Hepatocyte (in vitro differentiated cells): ENCODE results near the gene SLAMF8.

Experiments used
- EZH2 ChIP-seq: fragments of 200-600 bp; sonication (generic); IDR thresholded peaks from 2 replicates; pipeline ENCODE4 v1.6.1; 2016; ENCODE audit warnings: antibody characterized with exemption, mild to moderate bottlenecking, borderline replicate concordance
- EZH2phosphoT487 ChIP-seq: fragments of 200-600 bp; sonication (generic); IDR thresholded peaks from one replicate; pipeline ENCODE4 v1.6.1; 2018; ENCODE audit warnings: antibody characterized with exemption, mild to moderate bottlenecking, low read depth, moderate library complexity; ENCODE audit not compliant: unreplicated experiment, severe bottlenecking
- TF ChIP-seq, protein P1 (sequence below): fragments of 200-600 bp; sonication (generic); IDR thresholded peaks from 2 replicates; pipeline ENCODE4 v1.5.1; 2016; ENCODE audit warnings: antibody characterized with exemption, mild to moderate bottlenecking; ENCODE audit not compliant: poor library complexity

DNA sequence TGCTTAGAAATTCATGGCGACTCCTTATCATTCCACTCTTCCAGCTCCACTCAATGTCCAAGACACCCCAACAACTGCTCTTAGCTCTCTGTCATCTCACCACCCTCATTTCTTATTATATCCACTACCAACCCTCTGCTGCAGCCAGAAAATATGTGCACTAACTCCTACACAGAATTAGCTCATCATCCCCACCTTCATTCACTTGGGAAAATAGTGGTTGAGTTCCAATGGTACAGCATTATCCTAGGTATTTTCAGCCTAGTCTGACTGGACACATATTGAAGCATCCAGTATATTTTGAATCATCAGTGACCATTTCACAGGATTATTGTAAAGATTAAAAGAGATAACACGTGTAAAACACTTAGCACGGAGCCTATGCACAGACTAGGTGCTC, 52.5 kb downstream of the SLAMF8 start:
- TF ChIP-seq EZH2 (no peak), EZH2phosphoT487 (no peak)
- TF ChIP-seq, protein P1, sequence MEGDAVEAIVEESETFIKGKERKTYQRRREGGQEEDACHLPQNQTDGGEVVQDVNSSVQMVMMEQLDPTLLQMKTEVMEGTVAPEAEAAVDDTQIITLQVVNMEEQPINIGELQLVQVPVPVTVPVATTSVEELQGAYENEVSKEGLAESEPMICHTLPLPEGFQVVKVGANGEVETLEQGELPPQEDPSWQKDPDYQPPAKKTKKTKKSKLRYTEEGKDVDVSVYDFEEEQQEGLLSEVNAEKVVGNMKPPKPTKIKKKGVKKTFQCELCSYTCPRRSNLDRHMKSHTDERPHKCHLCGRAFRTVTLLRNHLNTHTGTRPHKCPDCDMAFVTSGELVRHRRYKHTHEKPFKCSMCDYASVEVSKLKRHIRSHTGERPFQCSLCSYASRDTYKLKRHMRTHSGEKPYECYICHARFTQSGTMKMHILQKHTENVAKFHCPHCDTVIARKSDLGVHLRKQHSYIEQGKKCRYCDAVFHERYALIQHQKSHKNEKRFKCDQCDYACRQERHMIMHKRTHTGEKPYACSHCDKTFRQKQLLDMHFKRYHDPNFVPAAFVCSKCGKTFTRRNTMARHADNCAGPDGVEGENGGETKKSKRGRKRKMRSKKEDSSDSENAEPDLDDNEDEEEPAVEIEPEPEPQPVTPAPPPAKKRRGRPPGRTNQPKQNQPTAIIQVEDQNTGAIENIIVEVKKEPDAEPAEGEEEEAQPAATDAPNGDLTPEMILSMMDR = no peak
